GM18502 (cell line): ENCODE measurements around the gene SIRT6.
"Not testable (repeated sequence)": the region's sequence is repeated elsewhere in the genome, so short reads cannot be mapped to it uniquely, and the experiment has no call there.

Experiments used
- ATAC-seq: cut with Tn5 transposase; IDR thresholded peaks from one replicate; pipeline ENCODE4 v1.9.1; 2021; ENCODE audit warnings: mild to moderate bottlenecking; ENCODE audit not compliant: unreplicated experiment, poor library complexity

SIRT6 gene

DNA sequence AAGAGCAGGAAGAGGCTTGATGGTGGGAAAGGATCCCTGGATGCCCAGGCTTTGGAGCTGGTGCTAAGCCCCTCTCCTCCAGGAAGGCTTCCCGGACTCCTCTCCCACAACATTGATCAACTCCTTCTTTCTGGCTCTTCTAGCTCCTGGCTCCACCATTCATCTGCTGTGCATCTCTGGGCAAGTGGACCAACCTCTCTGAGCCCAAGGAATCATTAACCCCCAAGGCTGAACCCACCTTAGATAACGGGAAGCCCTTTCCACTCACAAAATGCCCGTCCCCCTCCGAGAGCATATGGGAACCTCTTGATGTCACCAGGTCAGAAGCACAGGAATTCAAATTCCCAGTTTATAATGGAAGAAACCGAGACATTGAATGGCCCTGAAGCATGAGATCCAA is 5.2 kb downstream of the SIRT6 start:
- no peak for ATAC-seq

DNA sequence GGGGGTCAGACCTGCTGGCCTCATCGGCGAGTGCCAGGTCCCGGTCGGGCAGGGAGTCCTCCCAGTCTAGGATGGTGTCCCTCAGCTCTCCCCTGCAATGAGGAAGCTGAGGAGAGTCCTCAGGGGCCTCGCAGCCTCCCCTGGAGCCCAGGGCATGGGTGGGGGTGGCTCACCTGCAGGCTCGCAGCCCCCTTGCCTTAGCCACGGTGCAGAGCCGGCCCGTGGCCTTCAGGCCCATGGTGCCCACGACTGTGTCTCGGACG is 6.8 kb downstream of the SIRT6 start:
- no peak for ATAC-seq

DNA sequence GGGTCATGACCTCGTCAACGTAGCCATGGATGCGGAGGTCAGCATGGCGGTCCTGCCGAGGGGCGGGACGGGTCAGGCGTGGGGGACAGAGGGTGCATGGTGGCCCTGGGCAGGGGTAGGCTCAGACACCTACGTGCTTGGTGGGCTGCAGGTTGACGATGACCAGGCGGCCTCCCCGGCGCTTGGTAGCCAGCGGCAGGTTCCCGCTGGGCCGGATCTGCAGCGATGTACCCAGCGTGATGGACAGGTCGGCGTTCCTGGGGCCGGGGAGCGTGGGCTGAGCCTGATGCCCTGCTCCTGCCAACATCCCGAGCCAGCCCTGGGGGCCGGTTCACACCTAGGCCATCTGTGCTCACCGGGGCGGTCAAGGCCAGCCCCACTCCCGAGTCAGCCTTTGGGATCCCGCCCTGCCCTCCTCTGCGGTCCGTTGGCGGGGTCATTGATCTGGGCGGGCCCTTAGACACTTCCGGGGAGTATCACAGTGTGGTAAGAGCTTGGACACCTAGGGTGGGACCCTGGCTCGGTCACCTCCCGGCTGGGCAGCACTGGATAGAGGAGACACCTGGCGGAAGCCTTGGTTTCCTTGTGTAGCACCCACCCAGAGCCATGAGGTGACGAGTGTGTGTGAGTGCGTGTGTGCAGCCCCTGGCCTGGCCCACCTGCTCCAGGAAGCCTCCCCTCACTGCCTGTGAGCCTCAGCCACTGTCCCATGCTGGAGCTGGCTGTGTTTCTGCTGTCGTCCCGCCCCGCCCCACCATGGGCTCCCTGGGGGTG is 7.3 kb downstream of the SIRT6 start:
- no peak for ATAC-seq

DNA sequence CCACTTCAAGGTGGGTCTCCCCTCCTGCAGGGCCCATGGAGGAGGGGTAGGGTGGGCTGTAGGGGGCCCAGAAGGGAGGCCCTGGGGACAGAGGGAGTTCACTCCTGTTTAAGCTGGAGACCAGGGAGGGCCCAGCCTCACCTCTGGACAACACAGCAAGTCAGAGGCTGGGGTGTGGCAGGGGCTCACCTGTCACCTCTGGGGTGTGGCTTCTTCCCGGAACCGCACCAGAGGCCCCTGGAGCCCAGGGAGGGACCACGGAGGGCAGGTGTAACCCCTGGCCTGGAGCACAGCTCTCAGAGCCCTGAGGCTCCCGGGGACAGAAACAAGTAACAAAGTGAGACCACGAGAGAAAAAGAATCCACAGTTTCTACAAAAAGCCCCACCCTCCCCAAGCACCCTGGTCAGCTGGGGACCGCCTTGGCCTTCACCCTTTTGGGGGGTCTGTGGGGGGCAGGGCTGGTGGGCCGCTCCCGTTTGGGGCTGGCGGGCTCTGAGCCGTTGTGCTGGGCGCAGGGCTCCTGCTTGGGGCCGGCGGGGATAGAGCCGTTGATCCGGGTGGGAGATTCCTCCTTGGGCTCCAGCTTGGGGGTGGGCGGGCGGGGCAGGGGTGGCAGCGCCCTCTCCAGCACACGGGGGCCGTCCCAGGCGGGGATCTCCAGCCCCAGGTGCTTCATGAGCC is 8.0 kb downstream of the SIRT6 start:
- no peak for ATAC-seq

DNA sequence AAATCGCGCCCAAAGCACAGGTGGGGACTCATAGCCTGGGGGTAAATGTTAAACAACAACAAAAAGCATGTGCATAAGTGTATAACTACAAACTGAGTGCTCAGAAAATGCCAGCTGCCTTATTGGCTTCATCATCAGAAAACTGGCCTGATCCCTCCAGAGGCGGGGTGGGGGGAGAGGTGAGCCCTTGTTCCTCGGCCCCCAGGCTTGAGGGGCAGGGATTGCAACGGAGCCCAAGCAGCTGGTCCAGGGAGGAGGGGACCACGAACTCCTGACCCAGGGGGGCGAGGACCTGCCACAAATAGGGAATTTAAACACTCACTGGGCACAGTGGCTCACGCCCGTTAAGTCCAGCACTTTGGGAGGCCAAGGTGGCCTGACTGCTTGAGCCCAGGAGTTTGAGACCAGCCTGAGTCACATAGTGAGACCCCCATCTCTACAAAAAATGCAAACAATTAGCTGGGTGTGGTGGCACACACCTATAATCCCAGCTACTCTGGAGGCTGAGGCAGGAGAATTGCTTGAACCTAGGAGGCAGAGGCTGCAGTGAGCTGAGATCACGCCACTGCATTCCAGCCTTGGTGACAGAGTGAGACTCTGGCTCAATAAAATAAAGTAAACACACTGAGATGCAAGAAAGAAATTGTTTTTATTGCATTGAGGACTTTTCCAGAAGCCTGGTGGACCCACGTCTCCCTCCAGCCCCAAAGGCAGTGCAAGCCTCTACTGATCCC is 8.7 kb downstream of the SIRT6 start:
- ATAC-seq: no peak

DNA sequence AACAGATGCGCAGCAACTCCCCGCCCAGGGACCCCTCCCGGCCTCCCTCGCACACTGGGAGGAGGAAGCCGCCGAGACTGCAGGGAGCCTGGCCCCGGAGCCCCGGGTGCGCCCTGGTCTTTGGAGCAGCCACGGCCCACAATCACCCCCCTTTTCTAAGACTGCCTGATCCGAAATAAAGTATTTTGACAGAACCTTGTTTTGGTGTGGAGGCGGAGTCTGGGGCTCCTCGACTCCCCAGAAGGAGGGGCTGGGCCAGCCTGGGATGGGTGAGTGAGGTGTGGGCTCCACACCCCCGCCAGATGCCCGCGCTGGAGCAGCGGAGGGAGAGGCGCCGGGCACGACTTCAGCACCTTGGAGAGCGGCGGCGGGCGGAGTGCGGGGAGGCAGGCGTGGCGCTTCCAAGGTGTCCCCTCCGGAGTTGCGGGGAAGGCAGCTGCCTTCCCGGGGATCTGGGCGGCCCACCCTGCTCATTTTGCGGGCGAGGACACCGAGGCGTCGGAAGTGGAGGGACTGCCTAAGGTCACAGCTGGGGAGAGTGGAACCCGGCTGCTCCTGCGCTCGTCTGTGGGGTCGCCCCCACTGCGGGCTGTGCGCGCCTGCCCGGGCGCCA is 9.4 kb downstream of the SIRT6 start:
- ATAC-seq: no peak

DNA sequence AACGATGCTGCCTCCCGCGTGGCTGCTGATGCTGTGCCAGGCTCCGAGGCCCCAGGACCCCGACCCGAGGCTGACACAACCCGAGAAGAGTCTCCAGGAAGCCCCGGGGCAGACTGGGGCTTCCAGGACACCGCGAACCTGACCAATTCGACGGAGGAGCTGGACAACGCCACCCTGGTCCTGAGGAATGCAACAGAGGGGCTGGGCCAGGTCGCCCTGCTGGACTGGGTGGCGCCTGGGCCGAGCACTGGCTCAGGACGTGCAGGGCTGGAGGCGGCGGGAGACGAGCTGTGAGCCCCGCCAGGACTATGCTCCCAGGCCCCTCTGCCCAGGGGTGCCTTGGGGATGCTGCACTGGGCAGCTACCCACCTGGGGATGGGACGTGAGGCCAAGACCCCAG is 10.7 kb downstream of the SIRT6 start:
- ATAC-seq: no peak

DNA sequence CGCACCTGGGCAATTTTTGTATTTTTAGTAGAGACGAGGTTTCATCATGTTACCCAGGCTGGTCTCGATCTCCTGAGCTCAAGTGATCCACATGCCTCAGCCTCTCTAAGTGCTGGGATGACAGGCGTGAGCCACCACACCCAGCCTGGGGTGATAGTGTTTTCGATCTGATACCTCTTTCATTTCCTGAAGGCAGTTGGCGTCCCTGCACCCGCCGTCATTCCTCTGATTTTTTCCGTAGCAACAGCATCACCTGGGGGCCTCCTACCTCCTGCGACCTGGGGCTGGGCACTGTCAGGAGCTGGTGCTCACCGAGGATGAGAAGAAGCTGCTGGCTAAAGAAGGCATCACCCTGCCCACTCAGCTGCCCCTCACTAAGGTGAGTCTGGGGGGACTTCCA is 18.1 kb downstream of the SIRT6 start:
- ATAC-seq: no peak

DNA sequence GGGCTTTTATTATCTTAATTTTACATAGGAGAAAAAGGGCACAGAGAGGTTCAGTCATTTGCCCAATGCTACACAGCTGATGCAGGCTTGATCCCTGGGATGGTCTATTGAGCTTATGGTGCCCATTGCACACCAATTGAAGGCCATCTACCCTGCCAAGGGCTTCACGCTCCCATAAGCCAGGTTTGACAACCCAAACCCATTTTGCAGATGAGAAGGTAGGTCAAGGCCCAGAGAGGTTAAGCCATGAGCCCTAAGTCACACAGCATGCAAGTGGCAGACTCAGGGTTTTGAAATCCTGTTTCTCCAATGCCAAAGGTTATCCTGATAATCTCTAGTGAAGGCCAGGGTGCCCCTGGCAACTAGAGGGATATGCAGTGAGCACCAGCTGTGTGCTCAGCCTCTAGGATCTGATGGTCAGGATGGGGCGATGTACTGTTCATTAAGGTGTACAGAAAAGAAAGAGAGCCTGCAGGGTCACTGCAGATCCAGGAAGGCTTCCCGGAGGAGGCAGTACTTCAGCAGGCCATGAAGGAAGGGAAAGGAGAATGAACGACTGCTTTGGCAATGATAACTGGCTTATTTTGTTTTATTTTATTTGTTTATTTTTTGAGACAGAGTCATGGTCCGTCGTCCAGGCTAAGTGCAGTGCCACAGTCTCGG is 20.8 kb downstream of the SIRT6 start:
- ATAC-seq: no peak

DNA sequence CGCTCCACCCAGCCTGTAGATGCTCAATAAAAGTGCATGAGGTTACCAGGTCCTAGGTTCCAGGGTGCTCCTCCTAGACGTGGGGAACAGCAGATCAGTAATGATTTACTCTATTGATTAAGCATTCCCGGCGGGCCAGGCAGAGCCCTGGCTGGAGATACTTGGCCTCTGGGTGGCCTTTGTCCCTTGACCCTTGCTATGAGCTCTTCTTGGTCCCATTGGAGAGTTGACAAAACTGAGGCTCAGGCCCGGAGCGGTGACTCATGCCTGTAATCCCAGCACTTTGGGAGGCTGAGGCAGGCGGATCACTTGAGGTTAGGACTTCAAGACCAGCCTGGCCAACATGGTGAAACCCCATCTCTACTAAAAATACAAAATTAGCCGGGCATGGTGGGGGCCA is 24.4 kb downstream of the SIRT6 start:
- not testable (repeated sequence) for ATAC-seq

DNA sequence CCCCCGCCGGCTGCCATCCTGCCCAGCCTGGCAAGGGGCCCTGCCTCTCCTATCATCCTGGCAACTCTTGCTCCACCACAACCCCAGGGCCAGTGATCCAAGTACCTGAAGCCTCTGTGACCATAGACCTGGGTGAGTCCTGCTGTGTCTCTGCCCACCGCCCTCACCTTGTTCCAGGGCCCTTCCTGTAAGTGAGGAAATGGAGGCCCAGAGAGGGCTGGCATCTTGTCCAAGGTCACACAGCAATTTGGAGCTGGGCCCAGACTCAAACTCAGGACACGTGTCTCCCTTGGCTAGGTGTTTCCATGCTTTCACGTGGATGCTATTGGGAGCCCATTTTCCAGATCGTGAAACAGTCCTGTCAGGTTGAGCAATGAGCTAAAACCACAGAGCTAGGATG is 25.2 kb downstream of the SIRT6 start:
- ATAC-seq: no peak

DNA sequence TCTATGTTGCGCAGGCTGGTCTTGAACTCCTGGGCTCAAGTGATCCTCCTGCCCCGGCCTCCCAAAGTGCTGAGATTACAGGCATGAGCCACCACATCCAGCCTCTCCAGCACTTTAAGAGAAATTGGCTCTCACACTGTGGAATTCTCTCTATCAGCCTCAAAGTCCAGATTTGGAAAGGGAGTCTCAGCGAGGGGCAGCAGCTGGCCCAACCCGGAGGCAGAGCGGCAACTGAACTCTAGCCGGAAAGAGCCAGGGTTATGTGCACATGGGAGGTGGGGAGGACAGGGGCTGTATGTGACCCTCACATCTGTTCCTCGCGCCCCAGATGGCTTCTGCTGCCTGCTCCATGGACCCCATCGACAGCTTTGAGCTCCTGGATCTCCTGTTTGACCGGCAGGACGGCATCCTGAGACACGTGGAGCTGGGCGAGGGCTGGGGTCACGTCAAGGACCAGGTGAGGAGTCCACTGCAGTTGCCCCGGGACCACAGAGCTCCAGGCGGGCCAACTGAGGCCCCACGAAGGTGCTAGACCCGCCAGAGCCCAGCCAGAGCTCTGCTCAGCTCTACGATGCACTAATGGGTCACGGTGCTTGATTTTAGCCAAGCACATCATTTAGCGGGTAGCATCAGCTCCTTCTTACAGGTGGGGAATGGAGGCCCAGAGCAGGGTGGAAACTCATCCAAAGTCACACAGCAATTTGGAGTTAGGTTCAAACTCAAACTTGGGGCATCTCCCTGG is 27.6 kb downstream of the SIRT6 start:
- ATAC-seq: no peak

DNA sequence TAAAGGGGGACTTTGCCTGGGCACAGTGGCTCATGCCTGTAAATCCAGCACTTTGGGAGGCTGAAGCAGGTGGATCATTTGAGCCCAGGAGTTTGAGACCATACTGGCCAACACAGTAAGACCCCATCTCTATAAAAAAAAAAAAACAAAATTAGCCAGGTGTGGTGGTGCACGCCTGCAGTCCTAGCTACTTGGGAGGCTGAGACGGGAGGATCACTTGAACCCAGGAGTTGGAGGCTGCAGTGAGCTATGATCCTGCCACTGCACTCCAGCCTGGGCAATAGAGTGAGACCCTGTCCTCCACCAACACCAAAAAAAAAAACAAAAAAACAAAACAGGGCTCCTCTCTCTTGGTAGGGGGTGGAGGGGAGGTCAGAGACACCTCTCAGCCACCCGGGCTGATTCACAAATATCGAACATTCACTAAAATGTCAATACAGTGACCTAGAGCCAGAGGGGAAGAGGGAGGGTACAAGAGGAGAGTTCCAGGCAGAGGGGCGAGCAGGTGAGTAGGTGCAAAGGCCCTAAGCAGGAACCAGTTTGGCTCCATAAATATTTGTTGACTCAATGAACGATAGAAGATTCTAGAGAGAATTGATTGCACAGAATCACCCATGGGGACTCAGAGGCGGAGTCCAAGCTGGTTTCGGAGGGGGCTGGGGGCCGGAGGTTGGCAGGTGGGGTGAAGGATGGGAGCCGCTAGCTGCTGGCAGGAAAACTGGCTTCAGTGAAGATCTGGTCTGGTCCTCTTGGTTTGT is 29.9 kb downstream of the SIRT6 start:
- no peak for ATAC-seq

DNA sequence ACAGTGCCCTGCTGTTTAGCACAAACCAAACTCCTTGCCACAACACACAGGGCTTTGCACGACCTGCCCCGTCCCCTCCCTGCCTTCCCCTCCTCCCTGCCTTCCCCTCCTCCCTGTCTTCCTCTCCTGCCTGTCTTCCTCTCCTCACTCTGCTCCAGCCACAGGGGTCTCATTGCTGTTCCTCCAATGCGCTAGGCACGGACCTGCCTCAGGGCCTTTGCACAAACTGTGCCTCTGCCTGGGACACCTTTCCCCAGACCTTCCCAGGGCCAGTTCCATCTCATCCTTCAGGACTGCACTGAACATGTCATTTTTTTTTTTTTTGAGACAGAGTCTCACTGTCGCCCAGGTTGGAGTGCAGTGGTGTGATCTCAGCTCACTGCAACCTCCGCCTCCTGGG is 30.7 kb downstream of the SIRT6 start:
- ATAC-seq: no peak

DNA sequence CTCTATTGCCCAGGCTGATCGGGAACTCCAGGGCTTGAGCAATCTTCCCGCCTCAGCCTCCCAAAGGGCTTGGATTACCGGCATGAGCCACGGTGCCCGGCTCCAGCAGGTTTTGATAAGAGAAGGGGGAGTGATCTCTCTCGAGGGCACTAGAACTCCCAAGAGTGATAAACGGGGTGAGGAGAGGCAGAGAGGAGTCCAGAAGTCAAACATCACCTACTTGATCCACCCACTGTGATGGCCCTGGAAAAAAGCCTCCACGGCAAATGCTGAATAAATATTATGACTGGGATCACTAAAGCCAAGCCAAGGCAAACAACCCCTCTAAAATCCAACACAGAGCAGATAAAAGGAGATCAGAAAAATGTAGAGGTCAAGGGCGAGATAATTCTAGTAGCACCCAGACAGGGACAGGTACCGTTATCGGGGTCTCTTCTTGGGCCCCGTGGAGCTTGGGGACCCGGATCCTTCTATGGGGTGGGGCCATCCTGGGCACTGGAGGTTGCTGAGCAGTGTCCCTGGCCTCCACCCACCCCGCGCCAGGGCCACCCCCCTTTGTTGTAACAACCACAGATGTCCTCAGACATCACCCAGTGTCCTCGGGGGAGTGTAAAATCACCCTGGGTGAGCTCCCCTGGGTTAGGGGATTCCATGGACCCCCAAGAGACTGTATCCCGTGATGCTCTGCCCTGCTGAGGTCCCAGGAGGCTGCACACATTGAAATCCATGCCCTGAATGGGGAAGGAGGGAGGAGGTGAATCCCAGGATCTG is 32.7 kb downstream of the SIRT6 start:
- no peak for ATAC-seq

DNA sequence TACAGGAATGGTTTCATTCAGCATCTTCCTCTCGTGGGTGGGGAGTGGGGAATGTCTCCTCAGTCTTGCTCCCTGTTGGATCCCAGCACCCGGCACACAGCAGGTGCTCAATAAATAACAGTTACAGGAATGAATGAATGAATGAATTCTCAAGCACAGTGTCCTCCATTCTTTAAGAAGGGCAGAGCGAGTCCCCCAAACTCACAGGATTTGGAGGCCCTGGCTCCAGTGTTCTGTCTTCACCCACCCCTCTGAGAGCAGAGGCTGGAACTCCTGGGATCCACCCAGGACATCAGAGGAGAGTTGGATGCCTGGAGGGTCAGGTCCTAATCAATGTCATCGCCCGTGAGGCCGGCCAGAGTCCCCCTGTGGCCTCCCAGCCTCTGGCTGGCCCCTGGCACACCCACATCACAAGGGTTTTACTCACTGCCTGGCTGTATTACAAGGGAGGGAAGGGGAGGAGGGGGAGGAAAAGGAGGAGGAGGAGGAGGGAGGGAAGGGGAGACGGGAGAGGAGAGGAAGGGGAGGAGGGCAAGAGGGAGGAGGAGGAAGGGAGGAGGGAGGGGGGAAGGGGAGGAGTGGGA is 37.6 kb downstream of the SIRT6 start:
- ATAC-seq: no peak

DNA sequence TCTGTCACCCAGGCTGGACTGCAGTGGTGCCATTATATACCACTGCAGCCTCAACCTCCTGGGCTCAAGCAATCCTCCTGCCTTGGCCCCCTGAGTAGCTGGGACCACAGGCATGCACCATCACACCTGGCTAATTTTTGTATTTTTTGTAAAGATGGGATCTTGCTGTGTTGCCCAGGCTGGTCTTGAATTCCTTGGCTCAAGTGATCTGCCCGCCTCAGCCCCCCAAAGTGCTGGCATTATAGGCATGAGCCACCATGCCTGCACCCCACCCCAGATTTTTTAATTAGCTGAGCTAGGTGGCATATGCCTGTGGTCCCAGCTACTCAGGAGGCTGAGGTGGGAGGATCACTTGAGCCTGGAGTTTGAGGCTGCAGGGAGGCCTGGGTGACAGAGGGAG is 39.4 kb downstream of the SIRT6 start:
- not testable (repeated sequence) for ATAC-seq

DNA sequence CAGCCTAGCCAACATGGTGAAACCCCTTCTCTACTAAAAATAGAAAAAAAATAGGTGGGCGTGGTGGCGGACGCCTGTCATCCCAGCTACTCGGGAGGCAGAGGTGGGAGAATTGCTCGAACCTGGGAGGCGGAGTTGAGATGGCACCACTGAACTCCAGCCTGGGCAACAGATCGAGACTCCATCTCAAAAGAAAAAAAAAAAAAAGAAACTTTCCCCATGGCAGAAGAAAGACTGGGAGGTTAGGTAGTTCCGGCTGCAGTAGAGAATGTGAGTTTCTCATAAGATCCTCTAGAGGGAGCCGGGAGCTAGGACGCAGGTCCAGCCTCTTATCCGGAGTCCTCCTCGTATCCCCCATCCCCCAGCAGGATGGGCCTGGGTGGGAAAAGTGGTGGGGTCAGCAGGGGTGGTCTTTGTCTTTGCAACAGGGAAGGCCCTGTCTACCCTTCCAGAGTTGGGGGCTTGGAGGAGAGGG is 42.1 kb downstream of the SIRT6 start:
- no peak for ATAC-seq
